HepG2 (cell line): ENCODE data around the gene WDR7. TPM values are rescaled to one million over a fixed set of nuclear protein-coding genes. Genes with fewer than 3 reads are reported as not detected.

Experiments
- ATAC-seq: fragments of 200-7000 bp; cut with Tn5 transposase; 3 replicates; pipeline ENCODE4 v1.9.1; 2020; ENCODE audit warnings: mild to moderate bottlenecking, moderate library complexity
- BruUV-seq: library from RNA; stranded (reverse); fragments of 400-500 nt; replicated peaks from 2 replicates; lab custom pipeline; 2021; lab: Mats Ljungman, UMichigan
- CTCF ChIA-PET: fragments of 300-600 bp; formaldehyde crosslinking; extraction: SDS; loops from one replicate; lab custom pipeline; 2021; ENCODE audit warnings: low total read pairs, inconsistent platforms, low intra/inter-chr PET ratio; lab: Yijun Ruan, JAX
- POLR2A ChIA-PET: fragments of 350-600 bp; sonication (Branson Sonifier 250); formaldehyde crosslinking; loops from one replicate; lab custom pipeline; 2020; ENCODE audit warnings: antibody characterized with exemption, inconsistent platforms; lab: Yijun Ruan, JAX
- DNase-seq: peaks from one replicate; pipeline ENCODE4 v3.0.0-alpha.2; 2015; ENCODE audit warnings: low spot score
- FAIRE-seq: peaks from 3 replicates; lab custom pipeline; 2011; peaks lifted over from hg19 to GRCh38; lab: Jason Lieb, UNC
- H2AFZ ChIP-seq: one replicate; pipeline ENCODE4 v1.6.1; 2011; ENCODE audit warnings: low read length, inconsistent platforms
- H3K27ac ChIP-seq: fragments of 300-600 bp; 3 replicates; pipeline ENCODE4 v1.8.0; 2011; ENCODE audit warnings: mixed run types, mild to moderate bottlenecking, mixed read lengths, low read length, inconsistent platforms; ENCODE audit not compliant: insufficient read depth; ENCODE audit errors: extremely low read length
- H3K27me3 ChIP-seq, 2 experiments: fragments of 200-600 bp in 1 of 2; 2 replicates in 1 of 2; 3 replicates in 1 of 2; pipeline versions ENCODE4 v1.6.0 to v1.8.0; 2011; ENCODE audit warnings: low read length in 2 of 2, mild to moderate bottlenecking in 2 of 2, moderate library complexity in 2 of 2, inconsistent platforms in 1 of 2; ENCODE audit not compliant: insufficient read depth in 2 of 2, control insufficient read depth in 1 of 2
- H3K36me3 ChIP-seq, 2 experiments: fragments of 200-600 bp in 1 of 2; replicated peaks in 1 of 2; 2 replicates in 1 of 2; 3 replicates in 1 of 2; pipeline versions ENCODE4 v1.5.1 to v1.8.0; 2011; ENCODE audit warnings: low read length in 2 of 2, inconsistent platforms in 1 of 2; ENCODE audit not compliant: insufficient read depth in 2 of 2, control insufficient read depth in 1 of 2
- H3K4me1 ChIP-seq: 2 replicates; pipeline ENCODE4 v1.5.1; 2012; ENCODE audit warnings: low read length, inconsistent platforms; ENCODE audit not compliant: insufficient read depth
- H3K4me2 ChIP-seq: 2 replicates; pipeline ENCODE4 v1.6.0; 2011; ENCODE audit warnings: low read depth, low read length, inconsistent platforms
- H3K4me3 ChIP-seq, 3 experiments: fragments of 200-600 bp in 1 of 3; sonication (generic), shearing (Covaris generic) in 1 of 3; replicated peaks in 1 of 3; 2 replicates each; pipeline ENCODE4 v1.5.1; 2011 to 2016; ENCODE audit warnings: low read length in 3 of 3, inconsistent platforms in 2 of 3, low read depth in 2 of 3, mild to moderate bottlenecking in 2 of 3, control low read depth in 1 of 3, mixed read lengths in 1 of 3; ENCODE audit not compliant: insufficient read depth in 1 of 3
- H3K79me2 ChIP-seq: one replicate; pipeline ENCODE4 v1.6.1; 2011; ENCODE audit warnings: low read length, inconsistent platforms; ENCODE audit not compliant: insufficient read depth
- H3K9ac ChIP-seq: 2 replicates; pipeline ENCODE4 v1.6.0; 2011; ENCODE audit warnings: mild to moderate bottlenecking, low read depth, low read length, inconsistent platforms; ENCODE audit not compliant: insufficient read depth
- H3K9me3 ChIP-seq: 2 replicates; pipeline ENCODE4 v1.5.1; 2012; ENCODE audit warnings: mild to moderate bottlenecking, low read length
- H4K20me1 ChIP-seq: 2 replicates; pipeline ENCODE4 v1.6.0; 2011; ENCODE audit warnings: inconsistent platforms, mild to moderate bottlenecking, low read length, moderate library complexity; ENCODE audit not compliant: insufficient read depth
- HDAC6 ChIP-seq: fragments of 200-600 bp; sonication (generic); IDR thresholded peaks from 2 replicates; pipeline ENCODE4 v1.7.0; 2017; ENCODE audit warnings: mild to moderate bottlenecking, antibody characterized with exemption, low read length, low read depth
- NFKB2 ChIP-seq: sonication (generic); formaldehyde crosslinking; IDR thresholded peaks from 2 replicates; pipeline ENCODE4 v1.4.0; 2020; ENCODE audit warnings: missing genetic modification reagents, borderline replicate concordance
- SOX13 ChIP-seq, 3 experiments: fragments of 450-650 bp in 1 of 3; sonication (generic) in 1 of 3; formaldehyde crosslinking in 1 of 3; IDR thresholded peaks in 2 of 3; conservative IDR thresholded peaks in 1 of 3; 2 replicates each; pipeline versions ENCODE4 v1.5.0 to v1.6.1; 2016 to 2020; ENCODE audit warnings: antibody characterized with exemption in 1 of 3, mild to moderate bottlenecking in 1 of 3, missing compliant biosample characterization in 1 of 3, missing genetic modification reagents in 1 of 3, moderate library complexity in 1 of 3
- SOX5 ChIP-seq: IDR thresholded peaks from 2 replicates; pipeline ENCODE4 v1.6.1; 2016; ENCODE audit warnings: borderline replicate concordance
- ZBTB8A ChIP-seq: sonication (generic); formaldehyde crosslinking; IDR thresholded peaks from 2 replicates; pipeline ENCODE4 v1.4.0; 2020; ENCODE audit warnings: mild to moderate bottlenecking, low read depth, missing genetic modification reagents, borderline replicate concordance
- WGBS: methylation state at CpG from one replicate; pipeline ENCODE4 v1.1.6; 2017; ENCODE audit warnings: low lambda C conversion rate; 5-methylcytosine and 5-hydroxymethylcytosine counted together
- in situ Hi-C: cut with HindIII; loops from 2 replicates; pipeline ENCODE4 v1.10.0; 2017; ENCODE audit warnings: low pct_unique_long_range_greater_than_20kb; ENCODE audit not compliant: extremely low pct_ligation_motif_present
- intact Hi-C: fragments of 100-400 bp; cut with micrococcal nuclease; formaldehyde crosslinking; loops from one replicate; pipeline ENCODE4 v1.10.0; 2022; ENCODE audit not compliant: unreplicated experiment
- polyA plus RNA-seq, 8 experiments: library from polyadenylated mRNA; depleted of rRNA in 3 of 8; stranded (reverse) in 7 of 8; unstranded in 1 of 8; fragments of >200 nt; fragmentation: Illumina TruSeq in 4 of 8; extraction: Trizol in 4 of 8; gene quantifications; 2 replicates each; pipeline versions ENCODE4 v1.2.1 to v1.2.3, GENCODE V29; 2011 to 2016; ENCODE audit warnings: low read depth in 4 of 8, missing spikeins in 1 of 8, mixed read lengths in 1 of 8; ENCODE audit not compliant: insufficient read depth in 1 of 8
- total RNA-seq, 5 experiments: library from RNA; depleted of rRNA; stranded (reverse); fragments of >200 nt; fragmentation: Illumina TruSeq; extraction: Trizol; gene quantifications; 2 replicates each; pipeline ENCODE4 v1.2.3, GENCODE V29; 2016; ENCODE audit warnings: low read depth in 1 of 5
- TF ChIP-seq, protein P1 (sequence below): sonication (generic); formaldehyde crosslinking; IDR thresholded peaks from 2 replicates; pipeline ENCODE4 v1.4.0; 2020; ENCODE audit warnings: missing genetic modification reagents, borderline replicate concordance
- TF ChIP-seq, protein P2 (sequence below): sonication (generic); formaldehyde crosslinking; IDR thresholded peaks from 2 replicates; pipeline ENCODE4 v1.4.0; 2020; ENCODE audit warnings: mild to moderate bottlenecking, low read depth, missing genetic modification reagents

Gene WDR7
- total and polyA plus RNA-seq, 2 of the 13 experiments (the other 11 are each of a cell fraction or from before 2014, with no cell fraction given): 2.0 to 7.8 TPM

DNA sequence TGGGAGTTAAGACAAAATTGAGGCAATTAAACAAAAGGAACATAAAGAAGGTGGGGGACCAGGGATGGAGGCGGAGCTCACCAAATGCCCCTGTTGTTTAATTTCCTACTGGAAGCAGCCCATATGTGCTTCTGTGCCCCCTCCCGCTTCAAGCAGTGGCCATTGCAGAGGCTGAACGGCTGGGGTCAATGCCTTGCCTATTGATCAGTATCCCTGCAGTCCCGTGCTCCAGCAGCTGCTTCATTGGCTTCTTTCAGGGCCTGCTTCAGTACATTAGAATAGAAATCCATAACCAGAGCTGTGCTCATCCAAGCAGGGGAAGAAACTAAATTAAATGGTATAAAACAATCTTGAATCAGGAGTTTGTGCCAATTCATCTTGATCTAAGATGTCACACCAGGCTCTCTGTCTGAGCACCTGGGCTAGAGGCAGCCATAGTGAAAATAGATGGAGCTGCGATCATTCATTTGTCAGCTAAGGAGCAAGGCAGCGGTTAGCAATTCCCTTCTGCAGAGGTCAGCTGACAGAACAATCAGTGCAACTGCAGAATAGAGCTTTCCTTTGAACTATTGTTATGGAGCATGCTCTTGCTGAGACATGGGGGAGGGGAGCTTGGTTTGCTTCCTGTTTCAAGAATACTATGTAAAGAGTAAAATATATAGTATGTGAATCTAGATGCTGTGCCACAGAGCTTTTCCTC lies 222.4 kb downstream of the WDR7 start:
- no peak for FAIRE-seq
- Histone ChIP-seq H3K27me3 (no peaks in the 10 kb centered on the region), H4K20me1 (no peaks in the 10 kb centered on the region), H3K36me3 (no peaks in the 10 kb centered on the region), H3K9me3 (no peaks in the 10 kb centered on the region), H3K4me1 (no peaks in the 10 kb centered on the region), H3K4me2 (no peak overlapping the region)
- intact Hi-C loops: no loop called here
- in situ Hi-C loops: no loop called here
- 85% methylated on average over 4 of the region's 6 CpGs for WGBS
- TF ChIP-seq HDAC6: no peak
- no peak for TF ChIP-seq SOX13 (IDR thresholded peaks at IDR 0.05)
- TF ChIP-seq SOX13 (CRISPR knock-in tag; conservative IDR thresholded peaks at IDR 0.05 in 1 of 2, IDR thresholded peaks at IDR 0.05 in 1 of 2): peak in 1 of 2 experiments; percentile 56; a peak in 1 of 4 replicates
- TF ChIP-seq, protein P1, sequence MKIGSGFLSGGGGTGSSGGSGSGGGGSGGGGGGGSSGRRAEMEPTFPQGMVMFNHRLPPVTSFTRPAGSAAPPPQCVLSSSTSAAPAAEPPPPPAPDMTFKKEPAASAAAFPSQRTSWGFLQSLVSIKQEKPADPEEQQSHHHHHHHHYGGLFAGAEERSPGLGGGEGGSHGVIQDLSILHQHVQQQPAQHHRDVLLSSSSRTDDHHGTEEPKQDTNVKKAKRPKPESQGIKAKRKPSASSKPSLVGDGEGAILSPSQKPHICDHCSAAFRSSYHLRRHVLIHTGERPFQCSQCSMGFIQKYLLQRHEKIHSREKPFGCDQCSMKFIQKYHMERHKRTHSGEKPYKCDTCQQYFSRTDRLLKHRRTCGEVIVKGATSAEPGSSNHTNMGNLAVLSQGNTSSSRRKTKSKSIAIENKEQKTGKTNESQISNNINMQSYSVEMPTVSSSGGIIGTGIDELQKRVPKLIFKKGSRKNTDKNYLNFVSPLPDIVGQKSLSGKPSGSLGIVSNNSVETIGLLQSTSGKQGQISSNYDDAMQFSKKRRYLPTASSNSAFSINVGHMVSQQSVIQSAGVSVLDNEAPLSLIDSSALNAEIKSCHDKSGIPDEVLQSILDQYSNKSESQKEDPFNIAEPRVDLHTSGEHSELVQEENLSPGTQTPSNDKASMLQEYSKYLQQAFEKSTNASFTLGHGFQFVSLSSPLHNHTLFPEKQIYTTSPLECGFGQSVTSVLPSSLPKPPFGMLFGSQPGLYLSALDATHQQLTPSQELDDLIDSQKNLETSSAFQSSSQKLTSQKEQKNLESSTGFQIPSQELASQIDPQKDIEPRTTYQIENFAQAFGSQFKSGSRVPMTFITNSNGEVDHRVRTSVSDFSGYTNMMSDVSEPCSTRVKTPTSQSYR: peak; percentile 48; the same call in 1 of the 2 replicates
- no peak for TF ChIP-seq NFKB2 (CRISPR knock-in tag)
- TF ChIP-seq, protein P2, sequence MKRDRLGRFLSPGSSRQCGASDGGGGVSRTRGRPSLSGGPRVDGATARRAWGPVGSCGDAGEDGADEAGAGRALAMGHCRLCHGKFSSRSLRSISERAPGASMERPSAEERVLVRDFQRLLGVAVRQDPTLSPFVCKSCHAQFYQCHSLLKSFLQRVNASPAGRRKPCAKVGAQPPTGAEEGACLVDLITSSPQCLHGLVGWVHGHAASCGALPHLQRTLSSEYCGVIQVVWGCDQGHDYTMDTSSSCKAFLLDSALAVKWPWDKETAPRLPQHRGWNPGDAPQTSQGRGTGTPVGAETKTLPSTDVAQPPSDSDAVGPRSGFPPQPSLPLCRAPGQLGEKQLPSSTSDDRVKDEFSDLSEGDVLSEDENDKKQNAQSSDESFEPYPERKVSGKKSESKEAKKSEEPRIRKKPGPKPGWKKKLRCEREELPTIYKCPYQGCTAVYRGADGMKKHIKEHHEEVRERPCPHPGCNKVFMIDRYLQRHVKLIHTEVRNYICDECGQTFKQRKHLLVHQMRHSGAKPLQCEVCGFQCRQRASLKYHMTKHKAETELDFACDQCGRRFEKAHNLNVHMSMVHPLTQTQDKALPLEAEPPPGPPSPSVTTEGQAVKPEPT (CRISPR knock-in tag): no peak
- peak; percentile 39; the same call in 1 of the 2 replicates for TF ChIP-seq SOX5 (CRISPR knock-in tag)
- TF ChIP-seq ZBTB8A (CRISPR knock-in tag): no peak
- TF ChIP-seq, all 625 proteins: peak for 3
- Histone ChIP-seq H3K79me2 (no peaks in the 10 kb centered on the region), H3K4me3 (no peak overlapping the region), H2AFZ (no peak overlapping the region), H3K27ac (no peak overlapping the region), H3K9ac (no peak overlapping the region)
- peak; percentile 28 for DNase-seq
- ChIA-PET POLR2A (no interaction called here), CTCF (no interaction called here)
- no peak for ATAC-seq
- no TSS peak for BruUV-seq
